Ascending aorta (tissue), 2 donors: Measurements from ENCODE around the gene CA4. TPM values are rescaled to one million over a fixed set of nuclear protein-coding genes. Genes with fewer than 3 reads are reported as not detected.

Experiments used
- DNase-seq, 2 donors: peaks; one replicate each; pipeline ENCODE4 v3.0.0-alpha.2; 2019; ENCODE audit warnings: low spot score in 2 of 2
- H3K27ac ChIP-seq, 2 donors: fragments of 200-600 bp; sonication (generic); one replicate each; pipeline ENCODE4 v1.5.1; 2016 to 2017; ENCODE audit warnings: mild to moderate bottlenecking in 1 of 2
- H3K27me3 ChIP-seq: fragments of 200-600 bp; sonication (generic); one replicate; pipeline ENCODE4 v1.5.1; 2017
- H3K36me3 ChIP-seq, 2 donors: fragments of 200-600 bp; sonication (generic); one replicate each; pipeline ENCODE4 v1.5.1; 2016
- H3K4me1 ChIP-seq, 2 donors: fragments of 200-600 bp; sonication (generic); one replicate each; pipeline ENCODE4 v1.5.1; 2016 to 2017; ENCODE audit warnings: mild to moderate bottlenecking in 1 of 2
- H3K4me3 ChIP-seq, 2 donors: fragments of 200-600 bp; sonication (generic); one replicate each; pipeline ENCODE4 v1.5.1; 2016 to 2017; ENCODE audit warnings: mild to moderate bottlenecking in 1 of 2
- H3K9me3 ChIP-seq, 2 donors: fragments of 200-600 bp; sonication (generic); one replicate each; pipeline ENCODE4 v1.5.1; 2016
- CTCF ChIP-seq, 3 experiments: fragments of 200-600 bp in 2 of 3; fragments of 450-650 bp in 1 of 3; sonication (generic) in 2 of 3; IDR thresholded peaks; one replicate each; pipeline ENCODE4 v1.5.1; 2016 to 2019; ENCODE audit warnings: antibody characterized with exemption in 3 of 3, mild to moderate bottlenecking in 1 of 3, moderate library complexity in 1 of 3
- intact Hi-C: fragments of 100-400 bp; cut with DNase I; formaldehyde crosslinking; loops from one replicate; pipeline ENCODE4 v1.15.1; 2023
- total RNA-seq: library from RNA; depleted of rRNA; stranded (reverse); fragments of >200 nt; gene quantifications from one replicate; pipeline ENCODE4 v1.1.0, GENCODE V29; 2016

Gene CA4
- total RNA-seq, 1 donor from 2014 or later = 35.3 TPM

DNA sequence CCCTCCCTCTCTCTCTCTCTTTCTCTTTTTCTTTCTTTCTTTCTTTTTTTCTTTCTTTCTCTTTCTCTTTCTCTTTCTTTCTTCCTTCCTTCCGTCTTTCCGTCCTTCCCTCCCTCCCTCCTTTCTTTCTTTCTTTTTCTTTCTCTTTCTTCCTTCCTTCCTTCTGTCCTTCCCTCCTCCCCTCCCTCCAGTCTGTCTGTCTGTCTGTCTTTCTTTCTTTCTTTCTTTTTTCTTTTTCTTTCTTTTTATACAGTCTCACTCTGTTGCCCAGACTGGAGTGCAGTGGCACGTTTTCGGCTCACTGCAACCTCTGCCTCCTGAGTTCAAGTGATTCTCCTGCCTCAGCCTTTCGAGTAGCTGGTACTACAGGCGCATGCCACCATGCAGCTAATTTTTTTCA lies 14.4 kb downstream of the CA4 start:
- intact Hi-C loops = no loop called here
- no peaks in the 10 kb centered on the region for H3K4me1 ChIP-seq
- no peak overlapping the region for H3K27ac ChIP-seq
- DNase-seq = no peak
- H3K4me3 ChIP-seq = no peak overlapping the region
- H3K27me3 ChIP-seq = no peaks in the 10 kb centered on the region
- no peaks in the 10 kb centered on the region for H3K9me3 ChIP-seq
- H3K36me3 ChIP-seq = no peaks in the 10 kb centered on the region
- no peak for TF ChIP-seq CTCF (IDR thresholded peaks at IDR 0.05)

GRCh38 chr17:60164697-60165096 lies 14.9 kb downstream of the CA4 start:
- intact Hi-C loops = no loop called here
- no peaks in the 10 kb centered on the region for H3K9me3 ChIP-seq
- H3K4me1 ChIP-seq = no peaks in the 10 kb centered on the region
- H3K36me3 ChIP-seq = no peaks in the 10 kb centered on the region
- H3K27ac ChIP-seq = no peak overlapping the region
- no peak overlapping the region for H3K4me3 ChIP-seq
- no peak for DNase-seq
- TF ChIP-seq CTCF (IDR thresholded peaks at IDR 0.05) = no peak
- no peaks in the 10 kb centered on the region for H3K27me3 ChIP-seq

DNA sequence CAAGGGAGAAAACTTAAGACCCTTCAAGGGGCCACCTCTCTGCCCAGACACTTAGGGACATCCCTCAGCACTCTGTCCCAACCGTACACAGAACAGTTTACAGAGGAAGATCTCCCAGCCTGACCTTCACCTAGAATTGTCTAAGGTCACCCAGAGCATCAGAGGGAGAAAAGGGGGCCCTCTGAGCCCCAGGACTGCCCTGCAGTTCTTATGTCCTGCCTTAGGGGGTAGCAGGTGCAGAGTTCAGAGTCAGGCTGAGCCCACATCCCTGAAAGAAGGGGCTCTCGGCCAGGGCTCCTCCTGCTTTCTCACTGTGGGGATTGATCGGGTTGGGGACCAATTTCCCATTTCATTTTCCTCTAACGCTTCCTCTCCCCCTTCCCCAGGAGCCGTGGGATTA lies 15.4 kb downstream of the CA4 start:
- intact Hi-C loops = no loop called here
- no peak for TF ChIP-seq CTCF (IDR thresholded peaks at IDR 0.05)

DNA sequence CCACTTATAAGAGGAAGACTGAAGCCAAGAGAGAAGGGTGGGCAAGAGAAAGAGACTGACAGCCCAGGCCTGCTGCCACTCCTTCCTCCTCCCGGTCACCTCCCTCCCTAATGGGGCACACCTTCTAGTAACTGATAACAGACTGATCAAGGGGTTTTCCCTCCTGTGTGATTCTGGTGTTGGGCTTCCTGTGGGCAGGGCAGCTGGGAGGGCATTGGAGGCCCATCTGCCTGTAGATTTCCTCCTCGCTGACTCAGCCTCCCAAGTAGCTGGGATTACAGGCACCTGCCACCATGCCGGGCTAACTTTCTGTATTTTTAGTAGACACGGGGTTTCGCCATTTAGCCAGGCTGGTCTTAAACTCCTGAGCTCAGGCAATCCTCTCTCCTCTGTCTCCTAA lies 16.2 kb downstream of the CA4 start:
- intact Hi-C loops = no loop called here
- DNase-seq = peak in 1 of 2 donors; percentile 18
- Histone ChIP-seq H3K4me3 (no peak overlapping the region), H3K27ac (no peak overlapping the region), H3K4me1 (no peaks in the 10 kb centered on the region), H3K36me3 (no peaks in the 10 kb centered on the region), H3K27me3 (no peaks in the 10 kb centered on the region), H3K9me3 (no peaks in the 10 kb centered on the region)
- TF ChIP-seq CTCF (IDR thresholded peaks at IDR 0.05) = no peak

More for the DNA sequence above, 15.4 kb downstream of the CA4 start:
- H3K9me3 ChIP-seq = no peaks in the 10 kb centered on the region
- H3K4me3 ChIP-seq = no peak overlapping the region
- no peaks in the 10 kb centered on the region for H3K27me3 ChIP-seq
- H3K27ac ChIP-seq = no peak overlapping the region
- no peaks in the 10 kb centered on the region for H3K36me3 ChIP-seq
- peak in 1 of 2 donors; percentile 22 for DNase-seq
- no peaks in the 10 kb centered on the region for H3K4me1 ChIP-seq

DNA sequence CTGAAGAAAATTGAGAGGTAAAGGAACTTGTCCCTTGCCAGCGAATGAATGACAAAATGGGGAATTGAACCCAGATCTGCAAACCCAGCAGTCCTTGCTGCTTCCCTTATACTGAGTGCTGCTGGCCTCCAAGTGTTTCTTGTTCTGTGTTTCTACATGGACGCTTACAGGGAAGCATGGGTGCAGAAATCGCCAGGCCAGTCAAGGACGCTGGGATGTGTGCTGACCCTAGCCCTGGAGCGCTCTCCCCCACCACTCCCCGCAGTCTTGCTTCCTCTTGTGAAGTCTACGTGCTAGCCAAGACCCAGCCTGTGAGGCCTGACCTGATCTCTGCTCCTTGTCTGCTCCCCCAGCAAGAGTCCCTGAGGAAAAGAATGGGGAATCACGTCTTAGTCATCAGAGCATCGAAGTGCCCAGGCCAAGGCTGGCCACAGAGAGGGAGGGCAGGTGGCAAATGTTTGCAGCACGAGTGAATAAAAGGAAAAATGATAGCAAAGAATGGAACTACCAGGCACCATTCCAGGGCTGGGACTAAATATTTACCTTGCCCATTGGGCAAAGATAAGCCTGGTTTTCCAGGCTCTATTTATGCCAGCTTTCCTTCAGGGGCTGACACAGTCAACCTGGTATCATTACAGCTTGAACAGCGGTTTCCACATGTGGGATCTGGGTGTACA lies 17.4 kb downstream of the CA4 start:
- intact Hi-C loops = no loop called here
- H3K4me1 ChIP-seq = no peaks in the 10 kb centered on the region
- no peak for TF ChIP-seq CTCF (IDR thresholded peaks at IDR 0.05)
- no peaks in the 10 kb centered on the region for H3K9me3 ChIP-seq
- no peaks in the 10 kb centered on the region for H3K27me3 ChIP-seq
- DNase-seq = peak in 1 of 2 donors; percentile 62
- H3K4me3 ChIP-seq = no peak overlapping the region
- no peak overlapping the region for H3K27ac ChIP-seq
- H3K36me3 ChIP-seq = no peaks in the 10 kb centered on the region

DNA sequence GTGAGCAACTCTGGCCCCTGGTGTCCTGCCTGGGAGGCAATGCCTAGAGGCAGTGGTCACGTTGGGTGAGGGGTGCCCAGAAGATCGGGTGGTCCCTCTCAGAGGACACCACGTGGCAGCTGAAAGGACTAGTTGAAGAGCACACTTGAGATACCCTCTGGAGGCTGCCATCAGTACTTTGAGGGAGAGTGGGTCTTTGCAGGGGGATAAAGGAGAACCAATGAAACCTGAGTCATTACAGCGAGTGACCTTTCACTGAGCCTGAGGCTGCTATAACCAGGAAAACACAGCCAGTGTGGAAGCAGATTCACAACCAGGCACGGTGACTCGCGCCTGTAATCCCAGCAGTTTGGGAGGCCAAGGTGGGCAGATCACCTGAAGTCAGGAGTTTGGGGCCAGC lies 18.9 kb downstream of the CA4 start:
- intact Hi-C loops = no loop called here
- Histone ChIP-seq H3K36me3 (no peaks in the 10 kb centered on the region), H3K9me3 (no peaks in the 10 kb centered on the region), H3K27me3 (no peaks in the 10 kb centered on the region), H3K27ac (no peak overlapping the region), H3K4me1 (no peaks in the 10 kb centered on the region), H3K4me3 (no peak overlapping the region)
- no peak for TF ChIP-seq CTCF (IDR thresholded peaks at IDR 0.05)
- DNase-seq = no peak
